Hepatocyte (in vitro differentiated cells): ENCODE data around the gene PTPRE.

Experiments
- EZH2 ChIP-seq: fragments of 200-600 bp; sonication (generic); IDR thresholded peaks from 2 replicates; pipeline ENCODE4 v1.6.1; 2016; ENCODE audit warnings: antibody characterized with exemption, mild to moderate bottlenecking, borderline replicate concordance
- TF ChIP-seq, protein P1 (sequence below): fragments of 200-600 bp; sonication (generic); IDR thresholded peaks from 2 replicates; pipeline ENCODE4 v1.5.1; 2016; ENCODE audit warnings: antibody characterized with exemption, mild to moderate bottlenecking; ENCODE audit not compliant: poor library complexity

DNA sequence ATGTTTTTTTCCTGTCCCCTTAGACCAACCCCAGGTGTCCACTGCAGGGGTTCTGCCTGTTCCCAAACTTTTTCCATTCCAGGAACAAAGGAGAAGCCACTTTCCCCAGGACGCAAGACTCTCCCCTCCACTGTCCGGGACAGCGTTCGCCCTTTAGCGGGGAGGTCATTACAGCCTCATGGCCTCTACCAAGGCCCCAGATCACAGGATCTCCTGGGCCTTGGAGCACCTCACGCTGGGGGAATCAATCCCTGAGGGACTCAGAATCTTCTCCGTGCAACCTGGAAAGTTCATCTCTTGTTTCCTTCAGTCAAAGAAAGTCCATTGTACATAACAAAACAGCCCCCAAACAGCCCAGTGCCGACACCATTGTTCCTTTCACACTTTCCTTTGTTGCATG is 178.1 kb downstream of the PTPRE start:
- TF ChIP-seq, protein P1, sequence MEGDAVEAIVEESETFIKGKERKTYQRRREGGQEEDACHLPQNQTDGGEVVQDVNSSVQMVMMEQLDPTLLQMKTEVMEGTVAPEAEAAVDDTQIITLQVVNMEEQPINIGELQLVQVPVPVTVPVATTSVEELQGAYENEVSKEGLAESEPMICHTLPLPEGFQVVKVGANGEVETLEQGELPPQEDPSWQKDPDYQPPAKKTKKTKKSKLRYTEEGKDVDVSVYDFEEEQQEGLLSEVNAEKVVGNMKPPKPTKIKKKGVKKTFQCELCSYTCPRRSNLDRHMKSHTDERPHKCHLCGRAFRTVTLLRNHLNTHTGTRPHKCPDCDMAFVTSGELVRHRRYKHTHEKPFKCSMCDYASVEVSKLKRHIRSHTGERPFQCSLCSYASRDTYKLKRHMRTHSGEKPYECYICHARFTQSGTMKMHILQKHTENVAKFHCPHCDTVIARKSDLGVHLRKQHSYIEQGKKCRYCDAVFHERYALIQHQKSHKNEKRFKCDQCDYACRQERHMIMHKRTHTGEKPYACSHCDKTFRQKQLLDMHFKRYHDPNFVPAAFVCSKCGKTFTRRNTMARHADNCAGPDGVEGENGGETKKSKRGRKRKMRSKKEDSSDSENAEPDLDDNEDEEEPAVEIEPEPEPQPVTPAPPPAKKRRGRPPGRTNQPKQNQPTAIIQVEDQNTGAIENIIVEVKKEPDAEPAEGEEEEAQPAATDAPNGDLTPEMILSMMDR, result no peak
- TF ChIP-seq EZH2, result no peak
